Immature natural killer cell (primary cell): ENCODE measurements around the gene SCIMP. TPM values are rescaled to one million over a fixed set of nuclear protein-coding genes. Genes with fewer than 3 reads are reported as not detected.
"Not testable (repeated sequence)": the region's sequence is repeated elsewhere in the genome, so short reads cannot be mapped to it uniquely, and the experiment has no call there.

Experiments
- DNase-seq, 3 donors: peaks; one replicate each; pipeline ENCODE4 v3.0.0; 2022; ENCODE audit warnings: mixed read lengths in 1 of 3
- H3K27ac Mint-ChIP-seq, 6 donors: one replicate each; pipeline ENCODE4 v1.8.0; 2020; ENCODE audit warnings: mixed read lengths in 6 of 6, mild to moderate bottlenecking in 5 of 6, inconsistent platforms in 4 of 6, moderate library complexity in 3 of 6
- H3K27me3 Mint-ChIP-seq, 3 donors: one replicate each; pipeline ENCODE4 v1.8.0; 2020 to 2021; ENCODE audit warnings: low read depth in 3 of 3, mild to moderate bottlenecking in 3 of 3, mixed read lengths in 3 of 3, moderate library complexity in 3 of 3, inconsistent platforms in 1 of 3
- H3K36me3 Mint-ChIP-seq, 3 donors: one replicate each; pipeline ENCODE4 v1.8.0; 2020; ENCODE audit warnings: mixed read lengths in 3 of 3, inconsistent platforms in 2 of 3, mild to moderate bottlenecking in 2 of 3
- H3K4me1 Mint-ChIP-seq, 2 donors: one replicate each; pipeline ENCODE4 v1.8.0; 2020; ENCODE audit warnings: inconsistent platforms in 2 of 2, mild to moderate bottlenecking in 2 of 2, mixed read lengths in 2 of 2, moderate library complexity in 1 of 2
- H3K4me3 Mint-ChIP-seq, 5 donors: one replicate each; pipeline ENCODE4 v1.8.0; 2020; ENCODE audit warnings: mild to moderate bottlenecking in 5 of 5, mixed read lengths in 5 of 5, inconsistent platforms in 3 of 5, moderate library complexity in 3 of 5
- H3K9me3 Mint-ChIP-seq, 6 donors: one replicate each; pipeline ENCODE4 v1.8.0; 2020; ENCODE audit warnings: mild to moderate bottlenecking in 6 of 6, mixed read lengths in 6 of 6, inconsistent platforms in 4 of 6, moderate library complexity in 3 of 6
- polyA plus RNA-seq, 3 donors: library from polyadenylated mRNA; unstranded; fragments of 300-500 nt; fragmentation: Illumina TruSeq; gene quantifications; one replicate each; pipeline ENCODE4 v1.2.3, GENCODE V29; 2021

The SCIMP gene
- polyA plus RNA-seq, 3 donors from 2014 or later: 5.9 to 7.3 (median 6.5) TPM

GRCh38 chr17:5225668-5226457, 8.8 kb downstream of the SCIMP start:
- Mint-ChIP-seq H3K9me3 (peaks cover 0 to 2% (median 0%) of the 10 kb centered on the region in 6 donors), H3K27ac (peak overlapping the region; percentile 96 to 100 (median 98)), H3K4me1 (peaks cover 97 to 98% of the 10 kb centered on the region in 2 donors), H3K4me3 (peak overlapping the region; percentile 83 to 93 (median 90)), H3K27me3 (peaks cover 8 to 27% (median 20%) of the 10 kb centered on the region in 3 donors), H3K36me3 (peaks cover 5 to 6% (median 5%) of the 10 kb centered on the region in 3 donors)
- peak; percentile 62 to 63 (median 62) for DNase-seq

GRCh38 chr17:5221912-5222311, 12.7 kb downstream of the SCIMP start:
- not testable (repeated sequence) for H3K36me3 Mint-ChIP-seq, H3K9me3 Mint-ChIP-seq
- H3K27me3 Mint-ChIP-seq: peaks cover 2 to 19% (median 13%) of the 10 kb centered on the region in 3 donors
- DNase-seq: peak; percentile 19 to 30 (median 29)
- peak overlapping the region; percentile 93 to 98 (median 97) for H3K27ac Mint-ChIP-seq
- H3K4me3 Mint-ChIP-seq: peak overlapping the region; percentile 59 to 90 (median 83)
- peaks cover 70 to 76% of the 10 kb centered on the region in 2 donors for H3K4me1 Mint-ChIP-seq

- peaks cover 4 to 8% (median 4%) of the 10 kb centered on the region in 3 donors for H3K36me3 Mint-ChIP-seq
- no peaks in the 10 kb centered on the region for H3K9me3 Mint-ChIP-seq
- H3K4me3 Mint-ChIP-seq: peak overlapping the region; percentile 13 to 61 (median 43)
- peaks cover 2 to 7% (median 7%) of the 10 kb centered on the region in 3 donors for H3K27me3 Mint-ChIP-seq
- H3K4me1 Mint-ChIP-seq: peaks cover 52 to 58% of the 10 kb centered on the region in 2 donors
- no peak for DNase-seq
- peak overlapping the region; percentile 77 to 98 (median 94) for H3K27ac Mint-ChIP-seq
Measured at GRCh38 chr17:5220074-5220473, 14.6 kb downstream of the SCIMP start.

GRCh38 chr17:5219536-5219935, 15.1 kb downstream of the SCIMP start:
- Mint-ChIP-seq H3K27ac (peak overlapping the region; percentile 77 to 98 (median 94)), H3K36me3 (peaks cover 7 to 13% (median 9%) of the 10 kb centered on the region in 3 donors), H3K9me3 (no peaks in the 10 kb centered on the region), H3K27me3 (peaks cover 2 to 8% (median 7%) of the 10 kb centered on the region in 3 donors), H3K4me3 (peak overlapping the region in 3 of 5 donors; percentile 43 to 61 (median 58)), H3K4me1 (peaks cover 46 to 55% of the 10 kb centered on the region in 2 donors)
- DNase-seq: no peak

GRCh38 chr17:5217562-5217961, 17.1 kb downstream of the SCIMP start:
- peaks cover 29 to 37% of the 10 kb centered on the region in 2 donors for H3K4me1 Mint-ChIP-seq

GRCh38 chr17:5211458-5211857, 23.2 kb downstream of the SCIMP start:
- peak overlapping the region in 3 of 6 donors; percentile 24 to 89 (median 68) for H3K27ac Mint-ChIP-seq

More at GRCh38 chr17:5217562-5217961, 17.1 kb downstream of the SCIMP start:
- not testable (repeated sequence) for DNase-seq, H3K9me3 Mint-ChIP-seq, H3K27ac Mint-ChIP-seq, H3K27me3 Mint-ChIP-seq, H3K4me3 Mint-ChIP-seq
- H3K36me3 Mint-ChIP-seq: peaks cover 11 to 17% (median 13%) of the 10 kb centered on the region in 3 donors

GRCh38 chr17:5210614-5211252, 23.9 kb downstream of the SCIMP start:
- Mint-ChIP-seq H3K4me1 (peaks cover 14 to 33% of the 10 kb centered on the region in 2 donors), H3K9me3 (peaks cover 0 to 2% (median 0%) of the 10 kb centered on the region in 6 donors), H3K27me3 (peaks cover 0 to 1% (median 0%) of the 10 kb centered on the region in 3 donors), H3K27ac (peak overlapping the region; percentile 43 to 92 (median 84)), H3K4me3 (peak overlapping the region in 2 of 5 donors; percentile 33 to 34), H3K36me3 (peaks cover 10 to 35% (median 14%) of the 10 kb centered on the region in 3 donors)
- DNase-seq: no peak

More at GRCh38 chr17:5211458-5211857, 23.2 kb downstream of the SCIMP start:
- peaks cover 10 to 35% (median 14%) of the 10 kb centered on the region in 3 donors for H3K36me3 Mint-ChIP-seq
- H3K4me1 Mint-ChIP-seq: peaks cover 14 to 33% of the 10 kb centered on the region in 2 donors
- H3K27me3 Mint-ChIP-seq: peaks cover 0 to 1% (median 0%) of the 10 kb centered on the region in 3 donors
- no peak overlapping the region for H3K4me3 Mint-ChIP-seq
- peaks cover 0 to 2% (median 0%) of the 10 kb centered on the region in 6 donors for H3K9me3 Mint-ChIP-seq
- no peak for DNase-seq

GRCh38 chr17:5210091-5210490, 24.6 kb downstream of the SCIMP start:
- Mint-ChIP-seq H3K36me3 (peaks cover 10 to 31% (median 14%) of the 10 kb centered on the region in 3 donors), H3K27me3 (peaks cover 0 to 1% (median 0%) of the 10 kb centered on the region in 3 donors), H3K9me3 (peaks cover 0 to 2% (median 0%) of the 10 kb centered on the region in 6 donors), H3K4me1 (peaks cover 14 to 33% of the 10 kb centered on the region in 2 donors), H3K27ac (peak overlapping the region; percentile 62 to 92 (median 72)), H3K4me3 (peak overlapping the region in 2 of 5 donors; percentile 7 to 33)
- no peak for DNase-seq

GRCh38 chr17:5209396-5209795, 25.3 kb downstream of the SCIMP start:
- Mint-ChIP-seq H3K9me3 (peaks cover 0 to 2% (median 0%) of the 10 kb centered on the region in 6 donors), H3K27me3 (no peaks in the 10 kb centered on the region), H3K36me3 (peaks cover 5 to 27% (median 10%) of the 10 kb centered on the region in 3 donors), H3K4me1 (peaks cover 14 to 31% of the 10 kb centered on the region in 2 donors), H3K4me3 (no peak overlapping the region), H3K27ac (peak overlapping the region in 3 of 6 donors; percentile 69 to 92 (median 71))
- DNase-seq: no peak

- Mint-ChIP-seq H3K27ac (peak overlapping the region in 3 of 6 donors; percentile 45 to 58 (median 46)), H3K9me3 (peaks cover 0 to 2% (median 0%) of the 10 kb centered on the region in 6 donors), H3K36me3 (peaks cover 0 to 17% (median 12%) of the 10 kb centered on the region in 3 donors), H3K4me1 (peaks cover 6 to 19% of the 10 kb centered on the region in 2 donors), H3K27me3 (no peaks in the 10 kb centered on the region), H3K4me3 (no peak overlapping the region)
- DNase-seq: no peak
Measured at GRCh38 chr17:5203908-5204294, 30.8 kb downstream of the SCIMP start.

- no peak overlapping the region for H3K4me3 Mint-ChIP-seq
- no peak for DNase-seq
- peak overlapping the region in 1 of 6 donors; percentile 45 for H3K27ac Mint-ChIP-seq
- H3K9me3 Mint-ChIP-seq: peaks cover 0 to 2% (median 0%) of the 10 kb centered on the region in 6 donors
- H3K4me1 Mint-ChIP-seq: peaks cover 11 to 22% of the 10 kb centered on the region in 2 donors
- no peaks in the 10 kb centered on the region for H3K27me3 Mint-ChIP-seq
- H3K36me3 Mint-ChIP-seq: peaks cover 0 to 17% (median 9%) of the 10 kb centered on the region in 3 donors
Measured at GRCh38 chr17:5203178-5203907, 31.3 kb downstream of the SCIMP start.

- no peak overlapping the region for H3K4me3 Mint-ChIP-seq
- no peak overlapping the region for H3K27ac Mint-ChIP-seq
- peaks cover 0 to 17% (median 4%) of the 10 kb centered on the region in 3 donors for H3K36me3 Mint-ChIP-seq
- no peaks in the 10 kb centered on the region for H3K9me3 Mint-ChIP-seq
- H3K27me3 Mint-ChIP-seq: no peaks in the 10 kb centered on the region
- DNase-seq: no peak
- peaks cover 23 to 29% of the 10 kb centered on the region in 2 donors for H3K4me1 Mint-ChIP-seq
Measured at GRCh38 chr17:5201011-5201410, 33.6 kb downstream of the SCIMP start.

GRCh38 chr17:5200360-5200759, 34.3 kb downstream of the SCIMP start:
- Mint-ChIP-seq H3K4me3 (no peak overlapping the region), H3K27ac (no peak overlapping the region)

More at GRCh38 chr17:5200360-5200759, 34.3 kb downstream of the SCIMP start:
- Mint-ChIP-seq H3K27me3 (no peaks in the 10 kb centered on the region), H3K9me3 (no peaks in the 10 kb centered on the region), H3K36me3 (peaks cover 0 to 17% (median 4%) of the 10 kb centered on the region in 3 donors), H3K4me1 (peaks cover 23 to 29% of the 10 kb centered on the region in 2 donors)
- DNase-seq: no peak
